GM10266 (cell line): ENCODE data around the gene PHKA1.
"Not testable (repeated sequence)": the region's sequence is repeated elsewhere in the genome, so short reads cannot be mapped to it uniquely, and the experiment has no call there.

ENCODE experiments used
- DNase-seq: peaks from one replicate; pipeline ENCODE4 v3.0.0; 2012; ENCODE audit errors: extremely low spot score
- CTCF ChIP-seq: IDR thresholded peaks from 2 replicates; pipeline ENCODE4 v1.5.1; 2012; ENCODE audit warnings: mild to moderate bottlenecking, low read depth; ENCODE audit not compliant: control insufficient read depth, insufficient read depth; ENCODE audit errors: missing control alignments

The PHKA1 gene

DNA sequence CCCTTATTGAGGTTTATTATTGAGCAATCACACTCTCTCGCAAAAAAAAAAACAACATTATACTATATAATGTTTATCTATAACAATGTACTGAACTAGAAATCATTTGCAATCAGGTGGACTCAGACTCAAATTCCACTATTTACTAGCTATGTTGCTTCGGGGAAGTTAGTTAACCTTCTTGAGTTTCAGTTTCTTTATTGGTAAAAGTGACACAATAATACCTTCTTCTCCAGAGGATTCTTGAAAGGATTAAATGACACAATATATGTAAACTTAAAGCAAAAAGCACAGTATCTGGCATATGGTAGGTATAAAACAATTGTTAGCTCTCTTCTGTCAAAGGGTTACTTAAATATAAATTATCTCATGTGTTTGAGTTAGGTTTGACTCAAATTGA lies 110.0 kb downstream of the PHKA1 start:
- DNase-seq, result no peak
- TF ChIP-seq CTCF, result no peak

DNA sequence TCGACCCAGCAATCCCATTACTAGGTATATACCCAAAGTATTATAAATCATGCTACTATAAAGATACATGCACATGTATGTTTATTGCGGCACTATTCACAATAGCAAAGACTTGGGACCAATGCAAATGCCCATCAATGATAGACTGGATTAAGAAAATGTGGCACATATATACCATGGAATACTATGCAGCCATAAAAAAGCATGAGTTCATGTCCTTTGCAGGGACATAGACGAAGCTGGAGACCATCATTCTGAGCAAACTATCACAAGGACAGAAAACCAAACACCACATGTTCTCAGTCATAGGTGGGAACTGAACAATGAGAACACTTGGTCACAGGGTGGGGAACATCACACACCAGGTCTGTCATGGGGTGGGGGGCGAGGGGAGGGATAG lies 123.1 kb downstream of the PHKA1 start:
- DNase-seq, result not testable (repeated sequence)

- no peak for TF ChIP-seq CTCF
- no peak for DNase-seq
Measured at GRCh38 chrX:72584163-72584562, 129.9 kb downstream of the PHKA1 start.

DNA sequence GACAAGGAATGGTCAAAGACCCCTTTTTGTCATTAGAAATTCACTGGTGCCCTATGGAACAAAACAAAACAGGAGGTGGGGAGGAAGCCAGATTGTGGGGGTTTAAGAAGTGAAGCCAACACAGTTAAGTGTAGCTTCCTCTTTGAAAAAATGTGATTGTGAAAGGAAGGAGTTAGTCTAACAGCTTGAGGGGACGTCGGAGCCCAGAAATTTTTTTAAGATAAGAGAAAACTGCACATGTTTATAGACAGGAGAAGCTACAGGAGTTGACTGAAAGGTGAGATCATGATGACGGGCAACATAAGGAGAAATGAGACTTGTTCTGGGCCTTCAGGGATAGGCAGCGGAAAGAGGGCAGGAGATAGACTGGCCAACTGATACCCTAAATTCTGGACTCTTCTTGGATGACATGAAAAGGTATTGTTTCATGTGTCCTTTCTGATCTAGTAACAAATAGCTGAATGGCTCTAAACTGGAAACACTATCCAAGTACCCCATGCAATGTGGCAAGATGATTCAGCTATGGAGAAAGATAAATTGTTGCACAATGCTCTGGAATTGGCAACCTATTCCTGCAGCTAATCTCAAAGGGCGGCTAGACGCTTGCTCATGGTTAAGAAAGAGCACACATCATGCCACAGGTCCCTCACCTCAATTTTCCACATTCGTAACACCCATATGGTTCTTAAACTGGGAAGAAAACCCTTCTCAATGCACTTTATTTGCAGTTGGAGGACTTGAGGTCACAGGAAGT lies 137.8 kb downstream of the PHKA1 start:
- DNase-seq, result no peak
- TF ChIP-seq CTCF, result no peak

DNA sequence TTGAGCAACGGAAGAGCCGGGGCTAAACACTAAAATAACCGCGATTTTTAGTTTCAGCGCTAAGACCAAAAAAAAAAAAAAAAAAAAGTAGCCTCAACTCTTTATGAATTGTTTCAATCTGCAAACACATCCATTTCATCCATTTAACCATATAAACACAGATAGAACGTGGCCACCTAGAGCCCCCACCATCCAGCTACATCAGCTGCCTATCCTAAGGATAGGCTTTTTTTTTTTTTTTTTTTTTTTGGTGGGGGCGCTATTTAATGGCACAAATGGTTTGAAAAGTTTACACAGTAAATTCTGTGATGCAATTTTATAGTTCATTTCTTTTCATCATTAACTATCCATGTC lies 141.0 kb downstream of the PHKA1 start:
- TF ChIP-seq CTCF, result no peak
- DNase-seq, result no peak

- no peak for TF ChIP-seq CTCF
- DNase-seq, result peak; percentile 57
Measured at GRCh38 chrX:72572248-72573157, 141.6 kb downstream of the PHKA1 start, which contains the start of gene HDAC8. TSS of gene HDAC8 (minus strand) at chrX:72572843. CDS start at chrX:72572761, 82 bp downstream.

- DNase-seq, result no peak
- TF ChIP-seq CTCF, result no peak
Measured at GRCh38 chrX:72569786-72570185, 144.3 kb downstream of the PHKA1 start.
